SJCRH30 (cell line): Measurements from ENCODE around the gene BHLHA9. TPM values are rescaled to one million over a fixed set of nuclear protein-coding genes. Genes with fewer than 3 reads are reported as not detected.

ENCODE experiments used
- DNase-seq, 2 experiments: peaks; one replicate each; pipeline ENCODE4 v3.0.0-alpha.2; 2015 to 2020
- H3K27ac ChIP-seq: fragments of 250-450 bp; sonication (Bioruptor Pico); 2 replicates; pipeline ENCODE4 v1.5.1; 2020; ENCODE audit warnings: mild to moderate bottlenecking, moderate library complexity
- H3K27me3 ChIP-seq: fragments of 250-450 bp; sonication (Bioruptor Pico); 2 replicates; pipeline ENCODE4 v1.5.1; 2020; ENCODE audit warnings: mild to moderate bottlenecking, moderate library complexity
- H3K36me3 ChIP-seq: fragments of 250-450 bp; sonication (Bioruptor Pico); 2 replicates; pipeline ENCODE4 v1.5.1; 2020; ENCODE audit warnings: mild to moderate bottlenecking, moderate library complexity
- H3K4me1 ChIP-seq: fragments of 250-450 bp; sonication (Bioruptor Pico); 2 replicates; pipeline ENCODE4 v1.5.1; 2020; ENCODE audit warnings: mild to moderate bottlenecking, moderate library complexity
- H3K4me3 ChIP-seq: fragments of 250-450 bp; sonication (Bioruptor Pico); 2 replicates; pipeline ENCODE4 v1.5.1; 2020; ENCODE audit warnings: mild to moderate bottlenecking, moderate library complexity
- H3K9me3 ChIP-seq: fragments of 250-450 bp; sonication (Bioruptor Pico); replicated peaks from 2 replicates; pipeline ENCODE4 v1.5.1; 2020; ENCODE audit warnings: mild to moderate bottlenecking, moderate library complexity
- total RNA-seq: library from RNA; depleted of rRNA; stranded (reverse); fragments of >200 nt; shearing (Covaris generic); gene quantifications from 2 replicates; pipeline ENCODE4 v1.2.3, GENCODE V29; 2014; rRNA removed

BHLHA9 gene
- total RNA-seq = not detected in 2 replicates

GRCh38 chr17:1270210-1271029 is at the start of gene BHLHA9:
BHLHA9 (plus strand) TSS chr17:1270444; CDS start chr17:1270564, 120 bp downstream.
- no peak for DNase-seq
- no peak within 1 kb of the TSS for H3K27ac ChIP-seq
- H3K9me3 ChIP-seq = no peaks in the 10 kb centered on the region
- no peak within 1 kb of the TSS for H3K4me3 ChIP-seq
- H3K4me1 ChIP-seq = no peaks in the 10 kb centered on the region
- no peaks in the 10 kb centered on the region for H3K27me3 ChIP-seq
- H3K36me3 ChIP-seq = no peaks in the 10 kb centered on the region

DNA sequence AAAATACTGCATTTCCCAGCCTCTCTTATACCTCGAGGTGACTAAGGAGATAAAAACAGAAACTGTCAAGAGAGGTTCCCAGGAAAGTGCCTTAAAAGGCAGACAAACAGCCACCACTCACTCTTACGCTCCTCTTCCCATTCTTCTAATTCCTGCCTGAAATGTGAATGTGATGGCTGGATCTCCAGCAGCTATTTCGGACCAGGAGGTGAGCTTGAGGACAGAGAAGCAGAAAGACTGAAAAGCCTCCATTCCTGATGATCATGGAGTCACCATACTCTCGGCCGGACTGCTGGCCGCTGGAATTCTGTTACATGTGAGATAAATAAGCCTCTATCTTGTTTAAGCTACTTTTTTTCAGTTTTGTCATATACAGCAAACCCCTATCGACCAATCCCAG is 49.0 kb upstream of the BHLHA9 start:
- no peak overlapping the region for H3K27ac ChIP-seq
- DNase-seq = no peak
- H3K4me3 ChIP-seq = no peak overlapping the region
- no peaks in the 10 kb centered on the region for H3K9me3 ChIP-seq
- 0 out of 2 replicates have a peak, but pooled peaks cover 2% of the 10 kb centered on the region for H3K27me3 ChIP-seq
- H3K4me1 ChIP-seq = no peaks in the 10 kb centered on the region
- no peaks in the 10 kb centered on the region for H3K36me3 ChIP-seq

DNA sequence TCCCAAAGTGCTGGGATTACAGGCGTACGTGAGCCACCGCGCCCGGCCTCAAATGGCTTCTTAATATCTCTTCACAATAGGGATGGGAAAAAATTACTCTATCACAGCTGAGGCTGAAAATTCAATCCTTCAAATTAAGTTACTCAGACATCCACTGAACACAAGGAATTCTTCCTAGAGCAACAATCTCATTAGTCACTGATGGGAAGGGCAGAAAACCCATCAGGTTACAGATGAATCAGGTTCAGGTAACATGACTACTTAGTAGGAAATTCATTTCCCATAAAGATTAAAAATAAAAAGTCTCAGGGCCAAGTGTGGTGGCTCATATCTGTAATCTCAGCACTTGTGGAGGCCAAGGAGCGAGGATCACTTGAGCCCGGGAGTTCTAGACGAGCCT is 47.9 kb upstream of the BHLHA9 start:
- H3K4me3 ChIP-seq = no peak overlapping the region

GRCh38 chr17:1223662-1224061 is 46.6 kb upstream of the BHLHA9 start:
- H3K9me3 ChIP-seq = no peaks in the 10 kb centered on the region
- H3K27me3 ChIP-seq = no peaks in the 10 kb centered on the region
- no peaks in the 10 kb centered on the region for H3K36me3 ChIP-seq
- no peak overlapping the region for H3K27ac ChIP-seq
- DNase-seq = no peak
- H3K4me3 ChIP-seq = no peak overlapping the region
- no peaks in the 10 kb centered on the region for H3K4me1 ChIP-seq

More for the DNA sequence above, 47.9 kb upstream of the BHLHA9 start:
- Histone ChIP-seq H3K27me3 (no peaks in the 10 kb centered on the region), H3K9me3 (no peaks in the 10 kb centered on the region), H3K27ac (no peak overlapping the region), H3K36me3 (no peaks in the 10 kb centered on the region), H3K4me1 (no peaks in the 10 kb centered on the region)
- no peak for DNase-seq

DNA sequence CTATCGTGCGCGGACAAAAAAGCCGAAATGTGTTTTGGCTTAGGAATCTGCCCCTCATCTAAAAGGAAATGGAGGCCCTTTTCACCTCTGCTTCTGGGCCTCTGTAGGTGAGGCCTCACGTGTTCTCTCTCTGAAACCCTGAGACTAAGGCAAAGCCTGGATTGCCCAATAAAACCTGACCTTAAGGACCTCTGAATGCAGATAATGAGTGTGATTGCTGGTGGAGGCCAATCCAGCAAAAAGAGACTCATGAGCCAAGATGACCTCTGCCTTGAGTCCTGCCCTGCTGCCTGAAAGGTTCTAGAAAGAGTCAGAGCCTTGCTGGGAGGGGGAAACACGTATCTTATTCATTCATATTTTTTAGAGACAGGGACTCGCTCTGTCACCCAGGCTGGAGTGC is 45.9 kb upstream of the BHLHA9 start:
- Histone ChIP-seq H3K4me1 (no peaks in the 10 kb centered on the region), H3K4me3 (no peak overlapping the region), H3K36me3 (no peaks in the 10 kb centered on the region), H3K27me3 (no peaks in the 10 kb centered on the region), H3K9me3 (no peaks in the 10 kb centered on the region), H3K27ac (no peak overlapping the region)
- no peak for DNase-seq

DNA sequence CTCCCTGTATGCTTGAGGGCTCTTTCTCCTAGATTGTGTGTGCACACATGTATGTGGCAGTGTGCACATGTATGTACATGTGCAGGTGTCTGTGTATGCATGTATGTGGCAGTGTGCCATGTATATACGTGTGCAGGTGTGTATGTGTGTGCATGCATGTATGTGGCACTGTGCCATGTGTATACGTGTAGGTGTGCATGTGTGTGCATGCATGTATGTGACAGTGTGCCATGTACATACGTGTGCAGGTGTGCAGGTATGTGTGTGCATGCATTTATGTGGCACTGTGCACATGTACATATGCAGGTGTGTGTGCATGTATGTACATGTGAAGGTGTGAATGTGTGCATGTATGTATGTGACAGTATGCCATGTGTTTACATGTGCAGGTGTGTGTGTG is 43.9 kb upstream of the BHLHA9 start:
- no peaks in the 10 kb centered on the region for H3K27me3 ChIP-seq
- H3K4me1 ChIP-seq = no peaks in the 10 kb centered on the region
- no peaks in the 10 kb centered on the region for H3K36me3 ChIP-seq
- H3K4me3 ChIP-seq = no peak overlapping the region
- DNase-seq = no peak
- H3K27ac ChIP-seq = no peak overlapping the region
- no peaks in the 10 kb centered on the region for H3K9me3 ChIP-seq

DNA sequence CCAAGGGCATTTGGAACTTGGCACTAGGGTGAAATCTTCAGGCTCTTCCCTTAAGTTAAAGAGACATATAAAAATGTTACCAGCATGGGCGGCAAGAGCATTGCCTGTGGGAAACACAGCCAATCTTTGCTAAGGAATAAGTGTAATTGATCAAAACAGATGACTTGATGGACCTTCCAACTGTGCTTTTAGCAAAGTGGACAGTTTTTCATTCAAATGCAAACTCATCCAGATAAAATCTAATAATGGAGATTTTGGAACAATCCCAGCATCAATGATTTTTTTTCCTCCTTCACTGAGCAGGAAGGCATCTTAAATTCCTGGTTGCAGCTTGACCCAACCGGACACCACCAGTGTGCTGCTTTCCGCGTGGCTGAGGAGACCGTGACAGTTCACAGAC is 42.9 kb upstream of the BHLHA9 start:
- Histone ChIP-seq H3K27ac (no peak overlapping the region), H3K4me1 (no peaks in the 10 kb centered on the region), H3K27me3 (no peaks in the 10 kb centered on the region), H3K36me3 (no peaks in the 10 kb centered on the region), H3K4me3 (no peak overlapping the region), H3K9me3 (no peaks in the 10 kb centered on the region)
- DNase-seq = no peak

- H3K27me3 ChIP-seq = no peaks in the 10 kb centered on the region
Observed at GRCh38 chr17:1227917-1228780, 42.1 kb upstream of the BHLHA9 start.

GRCh38 chr17:1228781-1229348 is 41.4 kb upstream of the BHLHA9 start:
- Histone ChIP-seq H3K27ac (no peak overlapping the region), H3K4me3 (no peak overlapping the region)

More at GRCh38 chr17:1227917-1228780, 42.1 kb upstream of the BHLHA9 start:
- no peak for DNase-seq
- H3K36me3 ChIP-seq = no peaks in the 10 kb centered on the region
- H3K4me1 ChIP-seq = no peaks in the 10 kb centered on the region
- no peak overlapping the region for H3K27ac ChIP-seq
- H3K4me3 ChIP-seq = no peak overlapping the region
- H3K9me3 ChIP-seq = no peaks in the 10 kb centered on the region

GRCh38 chr17:1229349-1229899 is 40.8 kb upstream of the BHLHA9 start:
- Histone ChIP-seq H3K27me3 (no peaks in the 10 kb centered on the region), H3K36me3 (no peaks in the 10 kb centered on the region), H3K9me3 (no peaks in the 10 kb centered on the region), H3K4me3 (no peak overlapping the region), H3K4me1 (no peaks in the 10 kb centered on the region), H3K27ac (no peak overlapping the region)
- no peak for DNase-seq

More at GRCh38 chr17:1228781-1229348, 41.4 kb upstream of the BHLHA9 start:
- no peaks in the 10 kb centered on the region for H3K27me3 ChIP-seq
- no peaks in the 10 kb centered on the region for H3K9me3 ChIP-seq
- no peaks in the 10 kb centered on the region for H3K4me1 ChIP-seq
- H3K36me3 ChIP-seq = no peaks in the 10 kb centered on the region
- no peak for DNase-seq

- no peak overlapping the region for H3K27ac ChIP-seq
- H3K4me1 ChIP-seq = no peaks in the 10 kb centered on the region
- no peaks in the 10 kb centered on the region for H3K27me3 ChIP-seq
- no peaks in the 10 kb centered on the region for H3K9me3 ChIP-seq
- H3K4me3 ChIP-seq = no peak overlapping the region
- no peak for DNase-seq
- no peaks in the 10 kb centered on the region for H3K36me3 ChIP-seq
Observed at GRCh38 chr17:1229900-1230501, 40.2 kb upstream of the BHLHA9 start.

- Histone ChIP-seq H3K9me3 (no peaks in the 10 kb centered on the region), H3K27ac (no peak overlapping the region), H3K27me3 (no peaks in the 10 kb centered on the region), H3K36me3 (no peaks in the 10 kb centered on the region), H3K4me3 (no peak overlapping the region), H3K4me1 (no peaks in the 10 kb centered on the region)
- DNase-seq = no peak
Observed at GRCh38 chr17:1231456-1231855, 38.8 kb upstream of the BHLHA9 start.

DNA sequence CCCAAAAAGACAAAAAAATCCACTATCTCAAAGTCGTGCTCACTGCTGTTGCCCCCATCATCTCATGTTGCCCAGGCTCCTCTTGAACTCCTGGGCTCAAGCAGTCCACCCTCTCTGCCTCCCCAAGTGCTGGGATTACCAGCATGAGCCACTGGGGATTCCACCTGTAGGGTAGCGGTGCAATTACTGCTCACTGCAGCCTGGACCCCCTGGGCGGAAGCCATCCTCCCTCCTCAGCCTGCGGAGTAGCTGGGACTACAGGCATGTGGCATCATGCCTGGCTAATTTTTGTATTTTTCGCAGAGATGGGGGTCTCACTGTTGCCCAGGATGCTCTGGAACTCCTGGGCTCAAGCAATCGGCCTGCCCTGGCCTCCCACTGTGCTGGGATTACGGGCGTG is 37.9 kb upstream of the BHLHA9 start:
- H3K36me3 ChIP-seq = no peaks in the 10 kb centered on the region
- no peak overlapping the region for H3K27ac ChIP-seq
- H3K4me1 ChIP-seq = no peaks in the 10 kb centered on the region
- no peak overlapping the region for H3K4me3 ChIP-seq
- H3K9me3 ChIP-seq = no peaks in the 10 kb centered on the region
- no peak for DNase-seq
- no peaks in the 10 kb centered on the region for H3K27me3 ChIP-seq

GRCh38 chr17:1232786-1233185 is 37.5 kb upstream of the BHLHA9 start:
- DNase-seq = no peak
- Histone ChIP-seq H3K9me3 (no peaks in the 10 kb centered on the region), H3K36me3 (no peaks in the 10 kb centered on the region), H3K4me3 (no peak overlapping the region), H3K4me1 (no peaks in the 10 kb centered on the region), H3K27me3 (no peaks in the 10 kb centered on the region), H3K27ac (no peak overlapping the region)
